ENCODE results near the gene SLC27A4.
A peak's percentile ranks its signal among the peaks of the same experiment; 100 is the strongest.
"Not testable (repeated sequence)": the region's sequence is repeated elsewhere in the genome, so short reads cannot be mapped to it uniquely, and the experiment has no call there.

The SLC27A4 gene

GRCh38 chr9:128333451-128333869 is 6.9 kb upstream of the SLC27A4 start:
- Histone ChIP-seq H3K36me3 (replicated peaks) (peaks cover 24% of the 10 kb centered on the region), H3K27ac (no peak overlapping the region), H3K27me3 (replicated peaks) (no peaks in the 10 kb centered on the region), H3K4me3 (ENCODE audit: low read depth, low read length) (no peak overlapping the region)
- no peak for DNase-seq
- in situ Hi-C loops (cut with HindIII; ENCODE audit: low pct_ligation_motif_present, low sequenced_read_pairs): no loop called here
- TF ChIP-seq CTCF (IDR thresholded peaks at IDR 0.05; ENCODE audit: low read depth, low read length, missing control alignments): no peak

- Histone ChIP-seq H3K27ac (no peak overlapping the region), H3K36me3 (replicated peaks) (peaks cover 24% of the 10 kb centered on the region), H3K4me3 (ENCODE audit: low read depth, low read length) (no peak overlapping the region), H3K27me3 (replicated peaks) (no peaks in the 10 kb centered on the region)
- no peak for DNase-seq
- TF ChIP-seq CTCF (IDR thresholded peaks at IDR 0.05; ENCODE audit: low read depth, low read length, missing control alignments): no peak
- in situ Hi-C loops (cut with HindIII; ENCODE audit: low pct_ligation_motif_present, low sequenced_read_pairs): no loop called here
These were observed 5.2 kb upstream of the SLC27A4 start for GRCh38 chr9:128335161-128335560.

GRCh38 chr9:128335914-128336313 is 4.4 kb upstream of the SLC27A4 start:
- no peak for DNase-seq
- in situ Hi-C loops (cut with HindIII; ENCODE audit: low pct_ligation_motif_present, low sequenced_read_pairs): no loop called here
- no peak for TF ChIP-seq CTCF (IDR thresholded peaks at IDR 0.05; ENCODE audit: low read depth, low read length, missing control alignments)
- Histone ChIP-seq H3K27ac (no peak overlapping the region), H3K36me3 (replicated peaks) (peaks cover 23% of the 10 kb centered on the region), H3K4me3 (ENCODE audit: low read depth, low read length) (no peak overlapping the region), H3K27me3 (replicated peaks) (no peaks in the 10 kb centered on the region)

GRCh38 chr9:128337936-128338335 is 2.4 kb upstream of the SLC27A4 start:
- Histone ChIP-seq H3K27ac (no peak overlapping the region), H3K27me3 (replicated peaks) (no peaks in the 10 kb centered on the region), H3K4me3 (ENCODE audit: low read depth, low read length) (no peak overlapping the region), H3K36me3 (replicated peaks) (peaks cover 20% of the 10 kb centered on the region)
- in situ Hi-C loops (cut with HindIII; ENCODE audit: low pct_ligation_motif_present, low sequenced_read_pairs): no loop called here
- DNase-seq: no peak
- no peak for TF ChIP-seq CTCF (IDR thresholded peaks at IDR 0.05; ENCODE audit: low read depth, low read length, missing control alignments)

- H3K36me3 ChIP-seq (replicated peaks): peaks cover 20% of the 10 kb centered on the region
- in situ Hi-C loops (cut with HindIII; ENCODE audit: low pct_ligation_motif_present, low sequenced_read_pairs); H3K27ac ChIP-seq; H3K4me3 ChIP-seq (ENCODE audit: low read depth, low read length); DNase-seq; H3K27me3 ChIP-seq (replicated peaks): not testable (repeated sequence)
These were observed 1.3 kb upstream of the SLC27A4 start for GRCh38 chr9:128338852-128339614.

GRCh38 chr9:128340691-128341434 is 536 bp downstream of the SLC27A4 start:
- TF ChIP-seq CTCF (IDR thresholded peaks at IDR 0.05; ENCODE audit: low read depth, low read length, missing control alignments): no peak
- H3K36me3 ChIP-seq (replicated peaks): peaks cover 34% of the 10 kb centered on the region
- H3K27me3 ChIP-seq (replicated peaks): no peaks in the 10 kb centered on the region
- H3K27ac ChIP-seq: no peak overlapping the region
- H3K4me3 ChIP-seq (ENCODE audit: low read depth, low read length): peak overlapping the region; percentile 79
- in situ Hi-C loops (cut with HindIII; ENCODE audit: low pct_ligation_motif_present, low sequenced_read_pairs): no loop called here
- no peak for DNase-seq

Data from brain microvascular endothelial cell (primary cell).